T-helper 2 cell treated with Interferon-gamma antibody and Interleukin-4, amounts not matched to agents 100 ng/mL and 5 ng/mL, for 36 hours (primary cell): ENCODE measurements around the gene SLC10A6. TPM values are rescaled to one million over a fixed set of nuclear protein-coding genes. Genes with fewer than 3 reads are reported as not detected.

ENCODE experiments used
- intact Hi-C: fragments of 100-400 bp; cut with micrococcal nuclease; formaldehyde crosslinking; loops from one replicate; pipeline ENCODE4 v1.15.1; 2023
- total RNA-seq: library from RNA; stranded (reverse); gene quantifications from 2 replicates; pipeline ENCODE4 v1.2.3, GENCODE V29; 2022

Gene SLC10A6
- total RNA-seq, 1 donor from 2014 or later: not detected

DNA sequence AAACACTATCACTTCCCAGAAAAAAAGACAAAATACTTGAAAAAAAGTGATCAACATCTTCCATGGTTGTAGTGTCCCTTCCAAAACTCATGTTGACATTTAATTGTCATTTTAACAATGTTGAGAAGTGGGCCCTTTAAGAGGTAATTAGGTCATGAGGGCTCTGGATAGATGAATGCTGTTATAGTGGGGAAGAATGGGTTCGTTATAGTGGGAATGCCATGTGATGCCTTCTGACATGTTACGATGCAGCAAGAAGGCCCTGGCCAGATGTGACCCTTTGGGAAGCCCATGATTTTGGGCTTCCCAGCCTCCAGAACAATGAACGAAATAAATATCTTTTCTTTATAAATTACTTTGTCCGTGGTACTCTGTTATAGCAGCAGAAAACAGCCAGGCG lies 4.0 kb upstream of the SLC10A6 start:
- intact Hi-C loops: no loop called here

DNA sequence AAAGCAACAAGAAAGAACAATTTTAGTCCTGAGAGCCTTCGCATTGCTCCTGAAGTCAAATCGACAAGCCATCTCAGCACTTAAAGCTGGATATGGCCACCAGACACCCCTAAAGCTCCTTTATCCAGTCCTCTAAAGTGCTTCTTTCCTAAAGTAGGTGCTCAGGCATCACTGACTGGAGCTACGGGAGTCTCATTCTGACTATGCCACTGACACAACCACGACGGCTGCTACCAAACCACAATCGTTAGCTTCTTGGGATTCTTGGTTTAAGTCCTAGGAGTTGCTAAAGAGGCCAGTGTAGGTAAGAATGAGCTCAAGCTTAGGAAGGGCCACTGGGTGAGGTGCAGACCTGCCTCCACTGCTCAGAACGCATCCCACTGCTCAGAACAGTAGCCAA lies 1.0 kb downstream of the SLC10A6 start:
- intact Hi-C loops: no loop called here

DNA sequence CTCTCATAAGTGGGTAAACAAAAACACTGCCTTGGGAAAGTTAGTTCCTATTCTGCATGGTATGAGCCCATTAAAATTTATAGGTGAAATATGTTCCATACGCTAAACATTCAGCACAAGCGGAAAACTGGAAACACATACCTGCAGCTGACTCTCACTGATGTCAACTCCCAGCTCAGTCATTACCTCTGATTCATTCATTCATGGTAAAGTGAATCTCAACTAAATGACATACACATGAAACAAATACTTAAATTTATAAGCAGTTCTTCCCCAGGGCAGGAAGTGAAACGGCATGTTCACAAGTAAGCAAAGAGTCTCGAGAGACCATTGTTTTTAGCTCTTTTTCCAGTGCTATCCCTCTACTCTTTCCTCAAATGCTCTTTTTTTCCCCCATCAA lies 1.6 kb downstream of the SLC10A6 start:
- intact Hi-C loops: no loop called here

DNA sequence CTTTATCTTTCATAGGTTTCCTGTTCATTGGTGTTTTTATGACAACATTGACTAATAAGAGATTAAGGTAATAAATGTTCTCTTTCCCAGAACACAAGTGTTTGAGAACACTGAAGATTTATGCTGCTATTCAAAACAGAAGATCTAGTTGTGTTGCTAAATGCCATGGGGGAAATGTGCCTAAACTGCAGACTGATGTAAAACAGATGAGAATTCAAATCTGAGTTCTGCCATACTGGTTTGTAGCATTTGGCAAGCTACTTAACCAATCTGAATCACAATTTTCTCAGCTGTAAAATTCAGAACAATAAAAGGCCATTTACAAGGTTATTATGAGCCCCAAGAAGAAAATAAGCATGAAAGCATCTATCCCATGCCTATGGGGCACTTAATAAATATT lies 2.3 kb downstream of the SLC10A6 start:
- intact Hi-C loops: no loop called here

DNA sequence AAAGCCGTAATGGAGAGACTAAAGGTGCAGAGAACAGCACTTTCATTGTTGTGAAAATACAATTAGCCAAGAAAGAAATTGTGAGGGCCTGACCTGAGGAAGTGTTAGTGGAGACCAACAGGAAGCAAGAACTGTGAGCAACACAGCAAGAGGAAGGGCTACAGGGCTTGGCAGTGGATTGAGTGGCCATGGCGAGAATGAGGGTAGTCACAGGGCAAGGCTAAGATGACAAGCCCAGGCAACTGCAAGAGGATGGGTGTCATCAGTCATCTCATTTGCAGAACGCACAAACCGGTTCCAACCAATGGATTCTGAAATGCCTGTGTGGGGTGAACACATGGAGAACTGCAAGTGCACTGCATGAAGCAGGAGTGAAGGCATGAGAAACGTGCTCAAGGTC lies 3.6 kb downstream of the SLC10A6 start:
- intact Hi-C loops: no loop called here

DNA sequence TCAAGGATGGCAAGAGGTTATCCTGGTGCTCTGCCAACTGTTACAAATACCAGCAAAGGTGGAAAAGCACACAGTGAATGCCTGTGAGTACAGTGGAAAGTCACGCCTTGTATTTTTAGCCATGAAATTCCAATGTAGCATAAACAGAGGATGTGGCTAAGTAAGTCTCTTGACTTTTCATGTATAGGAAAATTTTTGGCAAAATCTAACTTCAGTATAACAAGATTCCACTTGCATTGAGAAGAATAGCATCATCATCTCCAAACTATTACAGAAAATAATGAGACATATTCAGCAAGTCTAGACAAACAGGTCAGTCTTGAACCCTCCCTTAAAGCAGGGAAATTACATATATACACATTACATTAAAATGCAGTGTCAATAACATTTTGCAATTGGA lies 7.9 kb downstream of the SLC10A6 start:
- intact Hi-C loops: no loop called here

DNA sequence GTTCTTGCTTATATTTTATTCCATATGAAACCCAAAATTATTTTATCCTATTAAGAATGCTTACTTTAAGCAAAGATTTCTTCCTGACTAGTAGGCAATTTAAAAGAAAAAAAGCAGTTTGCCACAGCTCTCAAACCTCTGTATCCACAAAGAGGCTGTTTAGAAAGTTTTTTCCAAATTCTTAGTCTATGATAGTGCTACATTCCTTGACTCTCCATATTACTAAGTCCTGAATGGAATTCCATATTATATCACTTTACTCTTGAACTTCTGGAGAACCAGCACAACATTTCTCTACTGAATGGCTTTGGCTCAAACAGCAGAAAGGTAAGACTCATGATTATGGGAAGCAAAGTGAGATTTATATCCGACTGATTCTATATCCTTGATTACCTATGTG lies 8.3 kb downstream of the SLC10A6 start:
- intact Hi-C loops: no loop called here

DNA sequence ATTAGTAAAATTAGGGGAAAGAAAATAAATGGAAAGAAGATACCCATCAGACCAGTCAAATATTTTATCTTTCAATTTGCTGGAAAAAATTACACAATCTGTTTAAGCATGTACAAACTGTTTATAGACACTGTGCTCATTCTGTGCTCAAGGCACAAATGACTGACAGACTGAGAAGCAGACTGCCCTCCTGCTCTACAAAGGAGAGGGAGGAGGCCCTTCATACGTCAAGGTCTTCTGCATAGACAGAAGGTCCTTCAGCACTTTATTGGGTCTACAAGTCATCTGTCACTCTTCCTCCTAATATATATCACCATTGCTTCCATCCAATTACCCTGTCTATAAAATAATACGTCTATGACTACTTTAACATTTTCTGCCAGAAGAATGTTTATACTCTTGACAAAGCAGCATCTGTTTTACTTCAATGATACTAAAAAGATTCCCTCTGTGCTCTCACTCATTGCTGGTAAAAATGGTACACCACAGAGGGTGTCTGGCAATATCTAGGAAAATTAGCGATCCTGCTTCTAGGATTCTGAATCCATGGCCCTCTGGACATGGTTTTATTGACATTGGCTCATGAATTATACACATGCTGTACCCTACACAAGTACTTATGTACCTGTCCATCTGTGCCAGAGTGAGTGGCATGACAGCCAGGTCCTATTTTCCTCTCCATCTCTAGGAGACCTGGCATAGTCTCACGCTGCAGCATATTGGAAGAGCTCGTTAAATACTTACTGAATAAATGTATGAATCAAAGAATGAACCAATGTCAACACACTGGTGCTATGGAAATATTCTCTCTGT lies 11.3 kb downstream of the SLC10A6 start:
- intact Hi-C loops: no loop called here

DNA sequence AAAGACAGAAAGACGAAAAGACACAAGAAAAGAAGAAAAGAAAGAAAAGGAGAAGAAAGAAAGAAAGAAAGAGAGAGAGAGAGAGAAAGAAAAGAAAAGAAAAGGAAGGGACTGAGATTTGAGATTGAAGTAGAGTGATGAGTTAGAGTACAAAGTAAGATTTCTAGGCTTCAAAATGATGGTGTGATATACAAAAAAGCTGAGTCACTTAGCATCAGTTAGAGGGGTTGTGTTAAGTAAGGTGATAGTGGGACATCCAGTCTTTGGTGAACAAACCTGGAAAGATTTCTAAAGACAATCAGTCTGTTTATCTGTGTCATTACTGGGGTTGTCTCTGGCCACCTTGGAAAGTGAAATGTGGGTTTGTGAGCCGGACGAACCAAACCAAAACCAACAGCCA lies 13.5 kb downstream of the SLC10A6 start:
- intact Hi-C loops: no loop called here

DNA sequence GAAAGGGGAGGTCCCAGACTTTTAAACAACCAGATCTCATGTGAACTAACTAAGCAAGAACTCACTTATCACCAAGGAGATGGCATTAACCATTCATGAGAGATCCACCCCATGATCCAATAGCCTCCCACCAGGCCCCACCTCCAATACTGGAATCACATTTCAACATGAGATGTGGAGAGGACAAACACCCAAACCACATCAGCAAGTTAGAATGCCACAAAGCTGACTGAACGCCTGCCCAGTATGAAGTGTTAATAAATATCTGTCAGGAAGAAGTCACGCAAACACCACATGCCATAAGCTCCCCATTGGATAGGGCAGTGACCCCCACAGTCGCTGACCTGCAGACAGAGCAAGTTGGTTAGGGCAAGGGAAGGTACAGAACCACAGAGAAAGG lies 14.3 kb downstream of the SLC10A6 start:
- intact Hi-C loops: no loop called here

DNA sequence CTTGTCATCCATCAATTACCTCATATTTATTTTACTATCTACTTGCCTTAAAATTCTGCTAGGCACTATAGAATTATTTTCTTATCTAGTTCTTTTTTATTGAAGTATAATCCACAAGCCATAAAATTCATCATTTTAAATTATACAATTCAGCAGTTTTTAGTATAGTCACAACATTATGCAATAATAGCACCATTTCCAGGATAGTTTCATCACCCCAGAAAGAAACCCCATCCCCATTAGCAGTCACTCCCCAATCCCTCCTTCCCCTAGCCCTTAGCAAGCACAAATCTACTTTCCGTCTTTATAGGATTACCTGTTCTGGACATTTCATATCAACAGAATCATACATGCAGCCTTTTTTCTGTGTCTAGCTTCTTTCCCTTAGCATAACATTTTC lies 15.6 kb downstream of the SLC10A6 start:
- intact Hi-C loops: no loop called here

DNA sequence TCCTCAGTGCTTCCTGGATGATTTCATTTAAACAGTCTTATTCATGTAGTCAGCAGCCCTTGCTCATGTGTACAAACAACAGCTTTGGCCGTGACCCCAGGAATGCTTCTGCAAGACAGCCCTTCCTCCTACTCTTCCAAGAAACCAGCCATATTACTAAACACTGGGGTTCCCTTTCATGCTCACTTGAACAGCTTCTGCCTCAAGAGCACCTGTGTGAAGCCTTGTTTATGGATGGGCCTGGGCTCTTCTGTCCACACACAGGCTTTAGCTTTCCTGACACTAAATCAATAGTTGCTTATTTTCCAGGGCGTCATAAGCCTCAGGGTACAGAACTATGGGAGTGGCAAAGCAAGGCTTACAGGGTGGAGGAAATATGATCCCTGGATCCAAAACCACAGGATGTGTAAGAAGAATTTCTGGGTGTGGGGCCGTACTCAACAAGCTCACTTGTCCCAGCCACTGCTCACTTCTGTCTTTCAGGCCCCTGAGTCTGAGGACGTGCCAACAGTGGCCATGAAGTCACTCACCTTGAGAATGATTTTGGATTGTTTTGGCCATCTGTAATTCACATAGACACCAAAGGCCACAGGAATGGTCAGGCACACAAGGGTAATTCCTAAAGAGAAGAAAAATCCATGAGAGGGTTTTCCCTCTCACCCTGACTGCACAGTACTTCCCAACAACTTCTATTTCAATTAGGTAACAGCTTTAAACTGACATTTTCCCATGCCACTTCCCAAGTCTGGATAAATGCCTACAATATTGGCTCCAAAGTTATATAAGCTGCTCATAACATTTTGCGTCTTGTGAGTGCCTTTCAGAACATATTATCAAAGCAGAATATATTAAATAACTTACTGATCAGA lies 17.7 kb downstream of the SLC10A6 start:
- intact Hi-C loops: no loop called here

DNA sequence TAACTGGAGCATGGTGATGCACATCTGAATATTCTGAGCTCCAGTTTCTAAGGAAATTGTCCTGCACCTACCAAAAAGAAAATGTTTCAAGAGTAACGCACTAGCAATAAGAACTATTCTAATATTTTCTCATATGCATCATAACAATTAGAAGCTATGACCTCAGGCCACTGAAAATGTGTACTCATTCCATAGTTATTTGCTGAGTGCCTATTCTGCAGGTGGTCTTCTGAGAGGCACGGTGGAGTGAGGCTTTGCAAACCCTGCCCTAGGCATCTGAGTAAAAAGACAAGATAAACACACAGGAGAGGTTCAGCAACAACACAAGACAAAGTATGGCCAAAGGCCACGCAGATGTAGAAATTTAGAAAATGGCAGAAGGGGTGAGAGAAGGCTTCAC lies 23.7 kb downstream of the SLC10A6 start:
- intact Hi-C loops: no loop called here

DNA sequence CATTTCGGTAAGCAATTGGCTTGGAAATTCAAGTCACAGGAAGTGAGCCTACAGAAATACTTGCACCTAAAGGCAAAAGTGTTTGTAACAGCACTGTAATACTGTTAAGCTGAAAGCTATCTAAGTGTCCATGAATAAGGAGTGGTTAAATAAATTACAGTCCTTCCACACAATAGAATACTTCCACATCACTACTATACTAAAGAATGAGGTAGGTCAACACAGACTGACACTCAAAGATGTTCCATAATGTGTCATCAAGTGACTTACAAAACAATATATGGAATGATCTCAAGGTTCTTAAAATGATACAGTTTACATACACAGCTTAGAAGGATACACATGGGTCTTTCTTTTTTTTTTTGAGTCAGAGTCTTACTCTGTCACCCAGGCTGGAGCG lies 27.0 kb downstream of the SLC10A6 start:
- intact Hi-C loops: no loop called here

DNA sequence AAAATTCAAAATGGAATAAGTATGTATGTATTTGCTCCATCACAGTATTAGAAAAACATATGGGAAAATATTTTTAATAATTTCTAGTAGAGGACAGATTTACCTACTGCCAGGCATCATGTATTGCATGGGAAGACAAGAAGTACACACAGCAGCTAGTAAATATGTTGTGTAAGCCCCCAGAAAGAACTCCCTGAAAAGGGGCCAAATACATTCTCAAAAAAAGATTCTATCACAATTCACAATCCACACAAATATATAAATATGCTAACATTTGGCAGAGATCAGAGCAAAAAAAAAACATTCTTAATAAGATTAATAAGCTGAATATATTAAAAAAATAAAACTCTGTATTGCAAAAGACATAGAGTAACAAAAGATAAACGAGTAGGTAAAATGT lies 28.0 kb downstream of the SLC10A6 start:
- intact Hi-C loops: no loop called here

DNA sequence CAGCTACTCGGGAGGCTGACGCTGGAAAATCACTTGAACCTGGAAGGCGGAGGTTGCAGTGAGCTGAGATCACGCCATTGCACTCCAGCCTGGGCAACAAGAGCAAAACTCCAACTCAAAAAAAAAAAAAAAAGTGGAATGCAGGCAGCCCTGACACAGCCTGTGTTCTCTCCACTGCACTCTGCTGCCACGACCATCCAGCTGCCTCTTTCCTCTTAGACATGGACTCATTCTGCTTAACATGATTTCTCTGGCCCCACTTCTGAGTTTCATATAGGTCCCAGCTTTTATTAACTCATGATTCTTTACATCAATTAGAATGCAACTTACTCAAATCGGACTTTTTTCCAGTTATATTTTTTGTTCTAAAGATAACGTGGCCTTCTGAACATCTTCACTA lies 29.6 kb downstream of the SLC10A6 start:
- intact Hi-C loops: no loop called here

DNA sequence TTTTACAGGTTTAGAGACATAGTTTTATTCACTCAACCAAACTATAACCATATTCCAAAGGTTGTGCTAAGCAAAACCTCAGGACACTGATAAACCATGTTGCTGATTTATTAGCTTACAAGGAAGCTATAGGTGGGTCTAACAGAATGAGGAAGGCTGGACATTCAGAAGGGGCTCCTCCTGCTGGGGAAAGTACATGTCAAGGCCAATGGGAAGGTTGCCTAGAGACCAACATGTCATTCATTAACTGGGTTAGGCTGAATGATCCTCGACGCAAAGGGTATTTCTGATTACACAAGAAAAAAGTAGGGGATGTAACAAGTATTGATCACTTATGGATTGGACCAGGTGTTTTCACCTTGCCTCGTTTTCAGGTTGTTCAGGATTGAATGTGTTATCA lies 30.3 kb downstream of the SLC10A6 start:
- intact Hi-C loops: no loop called here

DNA sequence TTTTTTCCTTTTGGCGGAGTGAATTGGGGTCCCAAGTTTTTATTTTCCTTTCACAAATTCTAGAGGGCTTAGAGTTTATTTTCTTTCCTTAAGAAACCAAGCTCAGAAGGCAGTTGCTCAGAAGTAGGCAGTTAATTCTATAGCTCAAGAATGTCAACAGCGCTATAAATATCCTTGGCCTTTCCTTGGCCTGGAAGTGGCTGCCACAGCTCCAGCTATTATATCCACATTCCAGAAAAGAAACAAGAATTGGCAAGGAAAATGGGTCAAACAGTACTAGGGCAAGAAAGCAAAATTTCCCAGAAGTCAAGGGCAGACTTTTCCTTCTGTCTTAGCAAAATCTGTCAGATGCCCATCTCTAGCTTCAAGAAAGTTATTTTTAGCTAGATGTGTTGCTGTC lies 31.0 kb downstream of the SLC10A6 start:
- intact Hi-C loops: no loop called here

DNA sequence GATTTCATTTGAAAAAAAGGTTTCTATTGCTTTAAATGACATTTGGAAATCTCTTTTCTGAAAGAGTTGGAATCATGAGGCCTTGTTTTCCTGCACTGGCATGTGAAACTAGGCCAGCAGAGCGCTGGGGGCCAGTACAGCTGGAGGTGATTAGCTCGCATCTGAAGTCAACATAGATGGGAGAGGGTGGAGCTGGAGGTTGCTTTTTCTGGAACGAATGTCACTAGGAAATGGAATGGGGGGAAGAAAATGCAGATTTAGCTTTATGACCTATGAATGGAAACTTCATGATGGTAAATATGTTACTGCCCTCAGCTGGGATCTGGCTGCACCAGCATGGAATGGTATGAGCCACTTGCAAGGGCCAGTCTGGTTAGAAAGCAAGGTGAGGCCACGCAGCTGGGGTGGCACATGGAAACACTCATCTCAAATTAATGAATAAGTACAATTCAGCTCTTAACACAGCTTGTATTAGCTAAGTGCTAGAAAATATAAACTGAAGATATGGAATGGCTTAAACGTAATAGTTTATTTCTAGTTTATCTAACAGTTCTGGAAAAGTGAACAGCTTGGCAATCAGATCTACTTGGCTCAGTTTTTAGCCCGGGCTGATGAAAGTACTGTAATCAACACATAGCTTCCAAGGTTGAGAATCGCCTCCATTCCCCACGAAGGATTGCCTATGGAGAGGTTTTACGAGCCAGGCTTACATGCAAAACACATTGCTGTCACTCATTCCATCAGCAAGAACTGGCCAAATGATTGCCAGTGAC lies 32.5 kb downstream of the SLC10A6 start:
- intact Hi-C loops: no loop called here

DNA sequence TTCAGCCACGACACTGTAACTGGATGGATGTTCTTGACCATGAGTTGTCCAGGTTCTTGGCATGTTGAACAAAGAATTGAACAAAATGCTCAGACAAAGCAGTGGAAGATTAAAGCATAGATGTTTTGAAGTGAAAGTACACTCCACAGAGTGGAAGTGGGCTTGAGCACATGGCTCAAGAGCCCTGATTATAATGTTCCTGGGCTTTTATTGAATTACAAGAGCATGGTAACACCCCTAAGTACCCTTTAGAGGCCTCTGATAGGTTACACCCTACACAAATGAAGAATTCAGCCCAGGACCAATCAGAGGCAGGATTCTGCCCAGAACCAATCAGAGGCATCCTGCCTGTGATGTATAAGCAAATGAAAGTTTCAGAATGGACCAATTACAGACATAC lies 33.5 kb downstream of the SLC10A6 start:
- intact Hi-C loops: no loop called here

DNA sequence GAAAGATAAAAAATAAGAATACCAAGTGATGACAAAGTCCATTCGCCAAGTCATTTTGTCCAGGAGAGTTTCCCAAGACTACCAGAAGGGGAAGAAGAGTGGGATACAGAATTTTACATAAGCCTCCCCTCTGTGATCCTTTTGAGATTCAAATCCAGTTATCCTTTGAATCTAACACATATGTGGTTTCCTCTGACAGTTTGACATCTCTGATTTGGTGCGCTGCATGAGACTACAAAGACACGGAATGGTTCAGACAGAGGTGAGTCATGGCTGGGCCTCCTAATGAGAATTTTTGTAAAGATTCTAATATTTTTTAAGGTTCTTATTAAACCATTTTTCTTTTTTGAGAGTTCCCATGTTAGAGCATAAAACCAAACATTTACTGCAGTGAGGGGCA lies 38.3 kb downstream of the SLC10A6 start:
- intact Hi-C loops: no loop called here

DNA sequence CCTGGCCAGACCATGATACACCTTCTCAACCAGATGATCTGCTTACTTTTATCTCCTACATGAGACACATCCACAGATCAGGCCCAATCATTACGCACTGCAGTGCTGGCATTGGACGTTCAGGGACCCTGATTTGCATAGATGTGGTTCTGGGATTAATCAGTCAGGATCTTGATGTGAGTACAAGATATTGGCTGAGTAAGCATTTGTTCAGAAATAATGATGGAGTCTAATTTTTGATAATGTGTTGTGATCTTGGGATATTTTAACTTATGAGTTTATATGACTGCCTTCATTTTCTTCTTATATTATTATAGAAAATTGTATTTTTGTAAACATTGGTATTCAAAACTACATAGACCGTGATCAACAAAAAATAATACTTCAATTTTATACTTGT lies 39.4 kb downstream of the SLC10A6 start:
- intact Hi-C loops: no loop called here
